SU-DHL-6 (cell line): ENCODE results near the gene CAMK2D.

Experiments used
- CTCF ChIP-seq: fragments of 200-600 bp; sonication (generic); IDR thresholded peaks from one replicate; pipeline ENCODE4 v1.5.1; 2017; ENCODE audit warnings: antibody characterized with exemption, mild to moderate bottlenecking, low read length, moderate library complexity; ENCODE audit not compliant: insufficient read depth, poor library complexity, severe bottlenecking
- EZH2phosphoT487 ChIP-seq: fragments of 200-600 bp; sonication (generic), shearing (Covaris generic); conservative IDR thresholded peaks from 2 replicates; pipeline ENCODE4 v1.6.1; 2018; ENCODE audit warnings: mild to moderate bottlenecking, antibody characterized with exemption, low read length, moderate library complexity, mixed read lengths

GRCh38 chr4:113444386-113444785, 317.2 kb downstream of the CAMK2D start:
- no peak for TF ChIP-seq CTCF
- no peak for TF ChIP-seq EZH2phosphoT487
